Neural cell (in vitro differentiated cells): Measurements from ENCODE around the gene CD177. TPM values are rescaled to one million over a fixed set of nuclear protein-coding genes. Genes with fewer than 3 reads are reported as not detected.
"Not testable (repeated sequence)": the region's sequence is repeated elsewhere in the genome, so short reads cannot be mapped to it uniquely, and the experiment has no call there.

Experiments
- H2AFZ ChIP-seq: fragments of 200-600, 300-800 bp; sonication (generic), shearing (Covaris generic); 2 replicates; pipeline ENCODE4 v1.6.0; 2014; ENCODE audit warnings: low read depth, mild to moderate bottlenecking, antibody characterized with exemption, low read length, moderate library complexity
- H3F3A ChIP-seq: fragments of 200-600 bp; shearing (Covaris generic); 2 replicates; pipeline ENCODE4 v1.6.1; 2016; ENCODE audit warnings: mild to moderate bottlenecking, moderate library complexity, mixed read lengths, antibody characterized with exemption, low read length; ENCODE audit not compliant: insufficient read depth, poor library complexity, severe bottlenecking
- H3K27ac ChIP-seq: fragments of 200-600, 300-800 bp; sonication (generic), shearing (Covaris generic); 2 replicates; pipeline ENCODE4 v1.5.1; 2014; ENCODE audit warnings: mild to moderate bottlenecking, low read length, moderate library complexity
- H3K27me3 ChIP-seq: fragments of 300-800, 200-600 bp; sonication (generic), shearing (Covaris generic); 2 replicates; pipeline ENCODE4 v1.6.0; 2014; ENCODE audit warnings: mild to moderate bottlenecking, low read depth, low read length, moderate library complexity; ENCODE audit not compliant: insufficient read depth
- H3K36me3 ChIP-seq: fragments of 300-800, 200-600 bp; sonication (generic), shearing (Covaris generic); 2 replicates; pipeline ENCODE4 v1.5.1; 2014; ENCODE audit warnings: mild to moderate bottlenecking, antibody characterized with exemption, low read length, moderate library complexity; ENCODE audit not compliant: insufficient read depth
- H3K4me2 ChIP-seq: fragments of 300-800, 200-600 bp; sonication (generic), shearing (Covaris generic); 2 replicates; pipeline ENCODE4 v1.6.0; 2014; ENCODE audit warnings: mild to moderate bottlenecking, low read length
- H3K4me3 ChIP-seq: fragments of 300-800, 200-600 bp; sonication (generic), shearing (Covaris generic); 2 replicates; pipeline ENCODE4 v1.5.1; 2014; ENCODE audit warnings: mild to moderate bottlenecking, low read length, moderate library complexity
- H3K79me2 ChIP-seq: fragments of 200-600 bp; shearing (Covaris generic); replicated peaks from 2 replicates; pipeline ENCODE4 v1.6.0; 2014; ENCODE audit warnings: mild to moderate bottlenecking, low read length, moderate library complexity; ENCODE audit not compliant: insufficient read depth
- H3K9ac ChIP-seq: fragments of 300-800, 200-600 bp; sonication (generic), shearing (Covaris generic); 2 replicates; pipeline ENCODE4 v1.6.1; 2016; ENCODE audit warnings: mild to moderate bottlenecking, low read length, mixed read lengths
- H3K9me2 ChIP-seq: fragments of 200-600 bp; shearing (Covaris generic); 2 replicates; pipeline ENCODE4 v1.6.1; 2016; ENCODE audit warnings: mild to moderate bottlenecking, low read length, mixed read lengths; ENCODE audit not compliant: insufficient read depth
- H3K9me3 ChIP-seq: fragments of 200-600, 300-800 bp; sonication (generic), shearing (Covaris generic); 2 replicates; pipeline ENCODE4 v1.6.1; 2016; ENCODE audit warnings: mild to moderate bottlenecking, mixed run types, low read length, moderate library complexity, mixed read lengths
- H4K20me1 ChIP-seq: fragments of 200-600 bp; shearing (Covaris generic); 2 replicates; pipeline ENCODE4 v1.6.1; 2016; ENCODE audit warnings: mild to moderate bottlenecking, mixed run types; ENCODE audit not compliant: insufficient read depth
- EP300 ChIP-seq: fragments of 450-650 bp; conservative IDR thresholded peaks from 2 replicates; pipeline ENCODE4 v1.6.1; 2014; ENCODE audit warnings: antibody characterized with exemption, mild to moderate bottlenecking, moderate library complexity; ENCODE audit not compliant: poor library complexity, severe bottlenecking
- EZH2 ChIP-seq: fragments of 200-600, 300-800 bp; shearing (Covaris generic), sonication (generic); IDR thresholded peaks from 2 replicates; pipeline ENCODE4 v1.6.1; 2014; ENCODE audit warnings: antibody characterized with exemption, low read length, borderline replicate concordance, mild to moderate bottlenecking; ENCODE audit not compliant: insufficient read depth, poor library complexity, severe bottlenecking
- MXI1 ChIP-seq: fragments of 450-650 bp; conservative IDR thresholded peaks from 2 replicates; pipeline ENCODE4 v1.6.1; 2014; ENCODE audit warnings: antibody characterized with exemption, mild to moderate bottlenecking; ENCODE audit not compliant: poor library complexity, severe bottlenecking
- POLR2AphosphoS5 ChIP-seq: IDR thresholded peaks from 2 replicates; pipeline ENCODE4 v1.6.1; 2012
- RAD21 ChIP-seq: fragments of 450-650 bp; conservative IDR thresholded peaks from 2 replicates; pipeline ENCODE4 v1.6.1; 2014; ENCODE audit warnings: antibody characterized with exemption, mild to moderate bottlenecking, moderate library complexity
- SMC3 ChIP-seq: fragments of 450-650 bp; conservative IDR thresholded peaks from 2 replicates; pipeline ENCODE4 v1.6.1; 2014; ENCODE audit warnings: antibody characterized with exemption, mild to moderate bottlenecking, moderate library complexity; ENCODE audit not compliant: poor library complexity
- TAF1 ChIP-seq: IDR thresholded peaks from 2 replicates; pipeline ENCODE4 v1.6.1; 2012; ENCODE audit warnings: low read depth
- polyA plus RNA-seq: library from polyadenylated mRNA; depleted of rRNA; stranded (reverse); fragments of >200 nt; gene quantifications from 2 replicates; pipeline ENCODE4 v1.2.3, GENCODE V29; 2014
- TF ChIP-seq, protein P1 (sequence below): IDR thresholded peaks from 2 replicates; pipeline ENCODE4 v1.6.1; 2012; ENCODE audit warnings: borderline replicate concordance
- TF ChIP-seq, protein P2 (sequence below): fragments of 450-650 bp; IDR thresholded peaks from 2 replicates; pipeline ENCODE4 v1.5.1; 2014; ENCODE audit warnings: antibody characterized with exemption, mild to moderate bottlenecking, moderate library complexity; ENCODE audit not compliant: poor library complexity, severe bottlenecking

Gene CD177
- polyA plus RNA-seq, 1 donor from 2014 or later = not detected

DNA sequence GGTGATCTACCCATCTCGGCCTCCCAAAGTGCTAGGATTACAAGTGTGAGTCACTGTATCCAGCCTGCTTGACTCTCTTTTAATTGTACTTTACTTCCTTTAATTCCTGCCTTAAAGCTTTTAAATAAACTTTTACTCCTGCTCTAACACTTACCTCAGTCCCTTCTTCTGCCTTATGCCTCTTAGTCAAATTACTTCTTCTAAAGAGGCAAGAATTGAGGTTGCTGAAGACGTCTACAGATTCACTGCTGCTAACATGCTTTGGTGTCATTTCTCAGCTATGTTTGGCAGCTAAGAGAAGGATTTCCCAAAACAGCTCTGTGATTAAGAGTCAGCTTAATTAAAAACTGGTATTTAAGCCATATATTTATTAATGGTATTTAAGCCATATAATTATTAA is 32.9 kb upstream of the CD177 start:
- Histone ChIP-seq H3K27me3 (no peaks in the 10 kb centered on the region), H3K27ac (no peak overlapping the region), H2AFZ (no peak overlapping the region), H3K79me2 (no peaks in the 10 kb centered on the region), H3K4me2 (no peak overlapping the region), H3K36me3 (no peaks in the 10 kb centered on the region), H3F3A (no peaks in the 10 kb centered on the region), H4K20me1 (no peaks in the 10 kb centered on the region), H3K9me3 (no peaks in the 10 kb centered on the region), H3K4me3 (no peak overlapping the region), H3K9me2 (no peaks in the 10 kb centered on the region), H3K9ac (no peak overlapping the region)
- TF ChIP-seq EZH2 (no peak), TAF1 (no peak), MXI1 (no peak), POLR2AphosphoS5 (no peak), RAD21 (no peak), SMC3 (no peak), EP300 (no peak)
- TF ChIP-seq, protein P1, sequence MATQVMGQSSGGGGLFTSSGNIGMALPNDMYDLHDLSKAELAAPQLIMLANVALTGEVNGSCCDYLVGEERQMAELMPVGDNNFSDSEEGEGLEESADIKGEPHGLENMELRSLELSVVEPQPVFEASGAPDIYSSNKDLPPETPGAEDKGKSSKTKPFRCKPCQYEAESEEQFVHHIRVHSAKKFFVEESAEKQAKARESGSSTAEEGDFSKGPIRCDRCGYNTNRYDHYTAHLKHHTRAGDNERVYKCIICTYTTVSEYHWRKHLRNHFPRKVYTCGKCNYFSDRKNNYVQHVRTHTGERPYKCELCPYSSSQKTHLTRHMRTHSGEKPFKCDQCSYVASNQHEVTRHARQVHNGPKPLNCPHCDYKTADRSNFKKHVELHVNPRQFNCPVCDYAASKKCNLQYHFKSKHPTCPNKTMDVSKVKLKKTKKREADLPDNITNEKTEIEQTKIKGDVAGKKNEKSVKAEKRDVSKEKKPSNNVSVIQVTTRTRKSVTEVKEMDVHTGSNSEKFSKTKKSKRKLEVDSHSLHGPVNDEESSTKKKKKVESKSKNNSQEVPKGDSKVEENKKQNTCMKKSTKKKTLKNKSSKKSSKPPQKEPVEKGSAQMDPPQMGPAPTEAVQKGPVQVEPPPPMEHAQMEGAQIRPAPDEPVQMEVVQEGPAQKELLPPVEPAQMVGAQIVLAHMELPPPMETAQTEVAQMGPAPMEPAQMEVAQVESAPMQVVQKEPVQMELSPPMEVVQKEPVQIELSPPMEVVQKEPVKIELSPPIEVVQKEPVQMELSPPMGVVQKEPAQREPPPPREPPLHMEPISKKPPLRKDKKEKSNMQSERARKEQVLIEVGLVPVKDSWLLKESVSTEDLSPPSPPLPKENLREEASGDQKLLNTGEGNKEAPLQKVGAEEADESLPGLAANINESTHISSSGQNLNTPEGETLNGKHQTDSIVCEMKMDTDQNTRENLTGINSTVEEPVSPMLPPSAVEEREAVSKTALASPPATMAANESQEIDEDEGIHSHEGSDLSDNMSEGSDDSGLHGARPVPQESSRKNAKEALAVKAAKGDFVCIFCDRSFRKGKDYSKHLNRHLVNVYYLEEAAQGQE = no peak
- TF ChIP-seq, protein P2, sequence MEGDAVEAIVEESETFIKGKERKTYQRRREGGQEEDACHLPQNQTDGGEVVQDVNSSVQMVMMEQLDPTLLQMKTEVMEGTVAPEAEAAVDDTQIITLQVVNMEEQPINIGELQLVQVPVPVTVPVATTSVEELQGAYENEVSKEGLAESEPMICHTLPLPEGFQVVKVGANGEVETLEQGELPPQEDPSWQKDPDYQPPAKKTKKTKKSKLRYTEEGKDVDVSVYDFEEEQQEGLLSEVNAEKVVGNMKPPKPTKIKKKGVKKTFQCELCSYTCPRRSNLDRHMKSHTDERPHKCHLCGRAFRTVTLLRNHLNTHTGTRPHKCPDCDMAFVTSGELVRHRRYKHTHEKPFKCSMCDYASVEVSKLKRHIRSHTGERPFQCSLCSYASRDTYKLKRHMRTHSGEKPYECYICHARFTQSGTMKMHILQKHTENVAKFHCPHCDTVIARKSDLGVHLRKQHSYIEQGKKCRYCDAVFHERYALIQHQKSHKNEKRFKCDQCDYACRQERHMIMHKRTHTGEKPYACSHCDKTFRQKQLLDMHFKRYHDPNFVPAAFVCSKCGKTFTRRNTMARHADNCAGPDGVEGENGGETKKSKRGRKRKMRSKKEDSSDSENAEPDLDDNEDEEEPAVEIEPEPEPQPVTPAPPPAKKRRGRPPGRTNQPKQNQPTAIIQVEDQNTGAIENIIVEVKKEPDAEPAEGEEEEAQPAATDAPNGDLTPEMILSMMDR = no peak

DNA sequence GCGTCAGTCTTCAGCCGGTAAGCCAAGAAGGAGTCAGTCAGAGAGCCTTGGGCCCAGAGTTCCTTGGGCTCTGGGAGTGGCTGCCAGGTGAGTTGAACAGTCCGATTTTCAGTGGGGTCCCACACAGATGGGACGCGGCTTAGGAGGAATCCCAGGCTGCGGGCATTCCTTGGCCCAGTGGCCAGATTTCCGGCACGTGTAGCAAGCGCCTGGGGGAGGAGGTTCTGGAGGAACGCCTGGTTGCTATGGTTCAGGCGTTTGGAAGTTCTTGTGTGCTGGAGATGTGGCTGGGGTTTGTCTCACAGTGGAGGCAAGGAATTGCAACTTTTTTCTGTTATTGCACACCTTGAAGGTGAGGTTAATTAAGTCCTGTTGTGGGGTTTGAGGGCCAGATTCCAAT is 26.7 kb upstream of the CD177 start:
- H3K9ac ChIP-seq, H3F3A ChIP-seq, H3K9me2 ChIP-seq, H3K27ac ChIP-seq, H3K36me3 ChIP-seq, H3K79me2 ChIP-seq, H3K4me2 ChIP-seq, H4K20me1 ChIP-seq, H3K4me3 ChIP-seq, H3K27me3 ChIP-seq, H2AFZ ChIP-seq, H3K9me3 ChIP-seq: not testable (repeated sequence)

DNA sequence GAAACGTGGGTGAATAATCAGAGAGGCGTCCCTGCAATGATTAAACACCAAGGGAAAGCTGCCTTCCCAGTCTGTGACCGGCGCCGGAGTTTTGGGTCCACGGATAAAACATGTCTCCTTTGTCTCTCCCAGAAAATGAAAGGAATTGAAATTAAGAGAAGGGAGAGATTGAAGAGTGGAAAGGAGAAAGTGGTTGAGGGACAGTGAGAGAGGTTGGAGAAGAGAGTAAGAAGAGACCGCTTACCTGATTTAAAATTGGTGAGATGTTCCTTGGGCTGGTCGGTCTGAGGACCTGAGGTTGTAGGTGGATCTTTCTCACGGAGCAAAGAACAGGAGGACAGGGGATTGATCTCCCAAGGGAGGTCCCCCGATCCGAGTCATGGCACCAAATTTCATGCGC is 24.9 kb upstream of the CD177 start:
- not testable (repeated sequence) for H3K9me3 ChIP-seq, H3K4me3 ChIP-seq, H4K20me1 ChIP-seq, H3K27me3 ChIP-seq, H3K9ac ChIP-seq, H3K36me3 ChIP-seq, H3K9me2 ChIP-seq, H3K79me2 ChIP-seq, H3F3A ChIP-seq, H3K27ac ChIP-seq, H3K4me2 ChIP-seq, H2AFZ ChIP-seq

DNA sequence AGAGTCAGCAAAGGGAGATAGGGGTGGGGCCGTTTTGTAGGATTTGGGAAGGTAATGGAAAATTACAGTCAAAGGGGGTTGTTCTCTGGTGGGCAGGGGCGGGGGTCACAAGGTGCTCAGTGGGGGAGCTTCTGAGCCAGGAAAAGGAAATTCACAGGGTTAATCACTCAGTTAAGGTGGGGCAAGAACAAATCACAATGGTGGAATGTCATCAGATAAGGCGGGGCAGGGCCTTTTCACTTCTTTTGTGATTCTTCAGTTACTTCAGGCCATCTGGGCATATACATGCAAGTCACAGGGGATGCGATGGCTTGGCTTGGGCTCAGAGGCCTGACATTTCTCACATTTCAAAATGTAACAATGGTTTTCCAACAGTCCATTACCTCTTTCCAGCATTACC is 24.4 kb upstream of the CD177 start:
- H3F3A ChIP-seq, H3K79me2 ChIP-seq, H4K20me1 ChIP-seq, H3K27ac ChIP-seq, H3K9me2 ChIP-seq, H3K9ac ChIP-seq, H3K4me3 ChIP-seq, H3K36me3 ChIP-seq, H3K4me2 ChIP-seq, H2AFZ ChIP-seq, H3K9me3 ChIP-seq, H3K27me3 ChIP-seq: not testable (repeated sequence)
